Ectodermal cell (in vitro differentiated cells): Measurements from ENCODE around the gene KIF16B.

Experiments used
- H3K27ac ChIP-seq: 2 replicates; pipeline ENCODE4 v1.7.0; 2013; ENCODE audit warnings: mild to moderate bottlenecking, low read depth, low read length; ENCODE audit not compliant: insufficient read depth, poor library complexity, severe bottlenecking
- H3K27me3 ChIP-seq: 2 replicates; pipeline ENCODE4 v1.7.0; 2013; ENCODE audit warnings: mild to moderate bottlenecking, low read length; ENCODE audit not compliant: insufficient read depth, control insufficient read depth, poor library complexity, severe bottlenecking
- H3K36me3 ChIP-seq: one replicate; pipeline ENCODE4 v1.7.0; 2013; ENCODE audit warnings: low read length; ENCODE audit not compliant: control insufficient read depth, insufficient read depth
- H3K4me1 ChIP-seq: one replicate; pipeline ENCODE4 v1.7.0; 2013; ENCODE audit warnings: low read length; ENCODE audit not compliant: control insufficient read depth, insufficient read depth
- H3K4me3 ChIP-seq: 2 replicates; pipeline ENCODE4 v1.7.0; 2013; ENCODE audit warnings: low read depth, low read length, control low read depth; ENCODE audit not compliant: insufficient read depth
- H3K9me3 ChIP-seq: 2 replicates; pipeline ENCODE4 v1.7.0; 2013; ENCODE audit warnings: mild to moderate bottlenecking, low read length, moderate library complexity; ENCODE audit not compliant: control insufficient read depth
- WGBS, 2 experiments: methylation state at CpG; one replicate each; pipeline ENCODE4 v1.1.7; 2013; ENCODE audit warnings: missing lambda C conversion rate in 2 of 2; 5-methylcytosine and 5-hydroxymethylcytosine counted together

The KIF16B gene

GRCh38 chr20:16613954-16614353 lies 40.7 kb upstream of the KIF16B start:
- no peak overlapping the region for H3K4me3 ChIP-seq
- no peaks in the 10 kb centered on the region for H3K36me3 ChIP-seq
- H3K4me1 ChIP-seq: no peaks in the 10 kb centered on the region
- H3K27ac ChIP-seq: no peak overlapping the region
- WGBS, 2 experiments: 52 to 58% methylated on average over 6 of the region's 6 CpGs
- no peaks in the 10 kb centered on the region for H3K9me3 ChIP-seq
- H3K27me3 ChIP-seq: no peaks in the 10 kb centered on the region

GRCh38 chr20:16612706-16613105 lies 39.5 kb upstream of the KIF16B start:
- Histone ChIP-seq H3K36me3 (no peaks in the 10 kb centered on the region), H3K9me3 (no peaks in the 10 kb centered on the region)
- 89 to 93% methylated on average over 2 of the region's 2 CpGs for WGBS, 2 experiments

GRCh38 chr20:16611817-16612216 lies 38.6 kb upstream of the KIF16B start:
- Histone ChIP-seq H3K36me3 (no peaks in the 10 kb centered on the region), H3K4me3 (no peak overlapping the region), H3K4me1 (no peaks in the 10 kb centered on the region), H3K27me3 (no peaks in the 10 kb centered on the region), H3K9me3 (no peaks in the 10 kb centered on the region), H3K27ac (no peak overlapping the region)
- WGBS, 2 experiments: 95 to 97% methylated on average over 6 of the region's 6 CpGs

More at GRCh38 chr20:16612706-16613105, 39.5 kb upstream of the KIF16B start:
- H3K4me3 ChIP-seq: no peak overlapping the region
- H3K27ac ChIP-seq: no peak overlapping the region
- H3K27me3 ChIP-seq: no peaks in the 10 kb centered on the region
- no peaks in the 10 kb centered on the region for H3K4me1 ChIP-seq

GRCh38 chr20:16609066-16609465 lies 35.8 kb upstream of the KIF16B start:
- H3K36me3 ChIP-seq: no peaks in the 10 kb centered on the region
- no peak overlapping the region for H3K27ac ChIP-seq
- H3K4me3 ChIP-seq: no peak overlapping the region
- no peaks in the 10 kb centered on the region for H3K4me1 ChIP-seq
- H3K9me3 ChIP-seq: no peaks in the 10 kb centered on the region
- H3K27me3 ChIP-seq: no peaks in the 10 kb centered on the region
- 83 to 94% methylated on average over 8 to 9 of the region's 9 CpGs for WGBS, 2 experiments

GRCh38 chr20:16608277-16608650 lies 35.0 kb upstream of the KIF16B start:
- no peaks in the 10 kb centered on the region for H3K27me3 ChIP-seq
- no peak overlapping the region for H3K4me3 ChIP-seq
- H3K36me3 ChIP-seq: no peaks in the 10 kb centered on the region
- H3K4me1 ChIP-seq: no peaks in the 10 kb centered on the region
- no peak overlapping the region for H3K27ac ChIP-seq
- WGBS, 2 experiments: 89 to 100% methylated on average over 2 of the region's 2 CpGs
- H3K9me3 ChIP-seq: no peaks in the 10 kb centered on the region

- no peaks in the 10 kb centered on the region for H3K9me3 ChIP-seq
- H3K4me1 ChIP-seq: no peaks in the 10 kb centered on the region
- H3K27ac ChIP-seq: no peak overlapping the region
- no peak overlapping the region for H3K4me3 ChIP-seq
- no peaks in the 10 kb centered on the region for H3K27me3 ChIP-seq
- no peaks in the 10 kb centered on the region for H3K36me3 ChIP-seq
- WGBS, 2 experiments: 89 to 94% methylated on average over 12 of the region's 12 CpGs
Measured at GRCh38 chr20:16607364-16608276, 34.4 kb upstream of the KIF16B start.

GRCh38 chr20:16606468-16607070 lies 33.3 kb upstream of the KIF16B start:
- H3K4me3 ChIP-seq: no peak overlapping the region
- no peaks in the 10 kb centered on the region for H3K36me3 ChIP-seq
- no peaks in the 10 kb centered on the region for H3K9me3 ChIP-seq
- no peaks in the 10 kb centered on the region for H3K27me3 ChIP-seq
- H3K27ac ChIP-seq: no peak overlapping the region
- no peaks in the 10 kb centered on the region for H3K4me1 ChIP-seq
- 95 to 98% methylated on average over 3 of the region's 3 CpGs for WGBS, 2 experiments

GRCh38 chr20:16601047-16601446 lies 27.8 kb upstream of the KIF16B start:
- H3K27me3 ChIP-seq: no peaks in the 10 kb centered on the region
- H3K4me1 ChIP-seq: no peaks in the 10 kb centered on the region
- no peaks in the 10 kb centered on the region for H3K36me3 ChIP-seq
- 89 to 95% methylated on average over 2 of the region's 2 CpGs for WGBS, 2 experiments
- H3K4me3 ChIP-seq: no peak overlapping the region
- H3K9me3 ChIP-seq: no peaks in the 10 kb centered on the region
- no peak overlapping the region for H3K27ac ChIP-seq

- H3K27me3 ChIP-seq: no peaks in the 10 kb centered on the region
- no peaks in the 10 kb centered on the region for H3K9me3 ChIP-seq
- no peak overlapping the region for H3K4me3 ChIP-seq
- 92 to 95% methylated on average over 3 of the region's 3 CpGs for WGBS, 2 experiments
- no peak overlapping the region for H3K27ac ChIP-seq
- H3K4me1 ChIP-seq: no peaks in the 10 kb centered on the region
- no peaks in the 10 kb centered on the region for H3K36me3 ChIP-seq
Measured at GRCh38 chr20:16599257-16599656, 26.0 kb upstream of the KIF16B start.

GRCh38 chr20:16596991-16597390 lies 23.7 kb upstream of the KIF16B start:
- no peaks in the 10 kb centered on the region for H3K36me3 ChIP-seq
- no peaks in the 10 kb centered on the region for H3K9me3 ChIP-seq
- H3K27me3 ChIP-seq: no peaks in the 10 kb centered on the region
- H3K4me1 ChIP-seq: no peaks in the 10 kb centered on the region
- H3K27ac ChIP-seq: no peak overlapping the region
- H3K4me3 ChIP-seq: no peak overlapping the region
- WGBS, 2 experiments: 93 to 94% methylated on average over 4 of the region's 5 CpGs
